Peyer's patch (tissue), 4 donors: ENCODE data around the gene ASL. TPM values are rescaled to one million over a fixed set of nuclear protein-coding genes. Genes with fewer than 3 reads are reported as not detected.
A peak's percentile ranks its signal among the peaks of the same experiment; 100 is the strongest.
"Not testable (repeated sequence)": the region's sequence is repeated elsewhere in the genome, so short reads cannot be mapped to it uniquely, and the experiment has no call there.

ENCODE experiments used
- DNase-seq, 3 donors: peaks; one replicate each; pipeline ENCODE4 v3.0.0-alpha.2; 2017 to 2019
- H3K27ac ChIP-seq, 4 donors: fragments of 200-600 bp; sonication (generic); one replicate each; pipeline ENCODE4 v1.5.1; 2016 to 2019
- H3K27me3 ChIP-seq, 2 donors: fragments of 200-600 bp; sonication (generic); one replicate each; pipeline ENCODE4 v1.5.1; 2019
- H3K36me3 ChIP-seq, 3 donors: fragments of 200-600 bp; sonication (generic); one replicate each; pipeline ENCODE4 v1.5.1; 2016 to 2019
- H3K4me1 ChIP-seq, 4 donors: fragments of 200-600 bp; sonication (generic); one replicate each; pipeline ENCODE4 v1.5.1; 2016 to 2019
- H3K4me3 ChIP-seq, 4 donors: fragments of 200-600 bp; sonication (generic); 1 replicate in 3 of 4; 2 replicates in 1 of 4; pipeline ENCODE4 v1.5.1; 2016 to 2019; ENCODE audit warnings: mild to moderate bottlenecking in 1 of 4
- H3K9me3 ChIP-seq, 4 donors: fragments of 200-600 bp; sonication (generic); one replicate each; pipeline ENCODE4 v1.5.1; 2016 to 2019; ENCODE audit warnings: mild to moderate bottlenecking in 1 of 4
- POLR2A ChIP-seq, 2 donors: fragments of 450-650 bp; IDR thresholded peaks; one replicate each; pipeline ENCODE4 v1.5.1; 2017; ENCODE audit warnings: antibody characterized with exemption in 2 of 2, mild to moderate bottlenecking in 2 of 2, moderate library complexity in 2 of 2
- total RNA-seq, 4 donors: library from RNA; depleted of rRNA; stranded (reverse); fragments of >200 nt; gene quantifications; one replicate each; pipeline ENCODE4 v1.1.0, GENCODE V29; 2016
- TF ChIP-seq, protein P1 (sequence below), 6 experiments: fragments of 450-650 bp in 4 of 6; fragments of 200-600 bp in 2 of 6; sonication (generic) in 1 of 6; IDR thresholded peaks; one replicate each; pipeline ENCODE4 v1.5.1; 2017 to 2019; ENCODE audit warnings: antibody characterized with exemption in 6 of 6, mild to moderate bottlenecking in 3 of 6, moderate library complexity in 1 of 6

The ASL gene
- total RNA-seq, 4 donors from 2014 or later: 48.7 to 178 (median 137) TPM

DNA sequence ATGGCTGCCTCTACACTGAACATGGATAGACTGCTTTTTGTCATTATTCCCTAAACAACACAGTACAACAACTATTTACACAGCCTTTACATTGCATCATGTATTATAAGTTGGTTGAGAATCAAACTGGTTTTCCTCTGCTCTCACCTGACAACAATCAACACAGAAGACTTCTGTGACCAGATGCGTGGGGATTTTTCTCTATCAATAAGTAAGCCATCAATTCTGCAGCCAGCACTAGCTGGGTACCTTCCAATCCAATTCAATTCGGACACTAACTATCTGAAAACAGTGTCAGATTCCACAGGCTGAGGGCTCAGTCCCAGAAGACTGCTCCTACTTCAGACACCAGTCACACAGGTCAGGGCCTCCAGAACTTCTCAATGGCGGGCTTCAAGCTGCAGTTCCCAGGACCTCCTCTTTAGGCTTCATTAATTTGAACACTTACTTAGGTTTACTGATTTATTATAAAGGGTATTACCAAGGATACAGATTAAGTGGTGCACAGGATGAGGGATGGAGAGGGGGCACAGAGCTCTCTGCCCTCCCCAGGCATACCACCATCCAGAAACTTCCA is 36.4 kb upstream of the ASL start:
- Histone ChIP-seq H3K4me1 (peaks cover 0 to 6% (median 0%) of the 10 kb centered on the region in 4 donors), H3K9me3 (no peaks in the 10 kb centered on the region), H3K4me3 (no peak overlapping the region), H3K27me3 (no peaks in the 10 kb centered on the region), H3K36me3 (no peaks in the 10 kb centered on the region), H3K27ac (no peak overlapping the region)
- TF ChIP-seq POLR2A (IDR thresholded peaks at IDR 0.05): no peak
- no peak for DNase-seq

DNA sequence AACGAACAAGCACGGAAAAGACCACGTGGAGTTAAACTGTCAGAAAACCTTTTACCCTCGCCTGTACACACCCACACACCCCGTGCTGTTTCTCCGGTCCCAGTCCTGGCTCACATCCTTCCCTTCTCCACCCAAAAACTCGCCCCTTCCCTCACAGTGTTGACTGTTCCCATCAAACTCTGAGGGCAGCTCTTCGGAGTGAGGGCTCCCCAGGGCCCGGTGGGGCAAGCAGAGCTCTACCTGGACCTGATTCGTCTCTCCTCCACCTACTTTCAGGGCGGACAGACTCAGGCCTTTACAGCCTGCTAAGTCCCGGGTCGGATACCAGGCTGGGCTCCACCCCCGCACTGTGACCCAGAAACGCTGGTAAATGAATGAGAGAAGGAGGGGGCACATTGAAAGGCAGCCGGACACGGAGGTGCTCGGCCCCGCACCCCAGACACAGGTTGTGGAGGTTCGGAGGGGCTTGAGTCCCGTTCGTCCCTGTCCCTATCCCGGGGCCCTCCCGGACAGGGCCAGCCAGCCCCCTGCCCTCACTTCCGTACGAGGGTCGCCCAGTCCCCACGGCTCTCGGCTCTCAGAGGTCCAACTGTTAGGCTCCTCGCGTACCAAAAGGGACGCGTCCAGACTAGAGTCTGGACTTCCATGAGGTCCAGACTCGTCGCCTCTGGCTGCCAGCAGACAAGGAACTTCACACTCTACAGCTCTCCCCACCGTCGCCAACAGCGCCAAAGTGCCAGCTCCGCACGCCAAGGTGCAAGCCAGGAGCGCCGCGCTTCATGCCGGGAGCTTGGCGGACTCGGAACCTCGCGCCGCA is 31.7 kb upstream of the ASL start:
- Histone ChIP-seq H3K36me3 (no peaks in the 10 kb centered on the region), H3K27ac (peak overlapping the region in 1 of 4 donors; percentile 3), H3K9me3 (no peaks in the 10 kb centered on the region), H3K4me1 (peaks cover 0 to 6% (median 0%) of the 10 kb centered on the region in 4 donors), H3K27me3 (no peaks in the 10 kb centered on the region), H3K4me3 (peak overlapping the region; percentile 26 to 53 (median 43))
- DNase-seq: peak in 2 of 3 donors; percentile 72 to 78
- TF ChIP-seq, protein P1, sequence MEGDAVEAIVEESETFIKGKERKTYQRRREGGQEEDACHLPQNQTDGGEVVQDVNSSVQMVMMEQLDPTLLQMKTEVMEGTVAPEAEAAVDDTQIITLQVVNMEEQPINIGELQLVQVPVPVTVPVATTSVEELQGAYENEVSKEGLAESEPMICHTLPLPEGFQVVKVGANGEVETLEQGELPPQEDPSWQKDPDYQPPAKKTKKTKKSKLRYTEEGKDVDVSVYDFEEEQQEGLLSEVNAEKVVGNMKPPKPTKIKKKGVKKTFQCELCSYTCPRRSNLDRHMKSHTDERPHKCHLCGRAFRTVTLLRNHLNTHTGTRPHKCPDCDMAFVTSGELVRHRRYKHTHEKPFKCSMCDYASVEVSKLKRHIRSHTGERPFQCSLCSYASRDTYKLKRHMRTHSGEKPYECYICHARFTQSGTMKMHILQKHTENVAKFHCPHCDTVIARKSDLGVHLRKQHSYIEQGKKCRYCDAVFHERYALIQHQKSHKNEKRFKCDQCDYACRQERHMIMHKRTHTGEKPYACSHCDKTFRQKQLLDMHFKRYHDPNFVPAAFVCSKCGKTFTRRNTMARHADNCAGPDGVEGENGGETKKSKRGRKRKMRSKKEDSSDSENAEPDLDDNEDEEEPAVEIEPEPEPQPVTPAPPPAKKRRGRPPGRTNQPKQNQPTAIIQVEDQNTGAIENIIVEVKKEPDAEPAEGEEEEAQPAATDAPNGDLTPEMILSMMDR (IDR thresholded peaks at IDR 0.05): no peak
- no peak for TF ChIP-seq POLR2A (IDR thresholded peaks at IDR 0.05)

DNA sequence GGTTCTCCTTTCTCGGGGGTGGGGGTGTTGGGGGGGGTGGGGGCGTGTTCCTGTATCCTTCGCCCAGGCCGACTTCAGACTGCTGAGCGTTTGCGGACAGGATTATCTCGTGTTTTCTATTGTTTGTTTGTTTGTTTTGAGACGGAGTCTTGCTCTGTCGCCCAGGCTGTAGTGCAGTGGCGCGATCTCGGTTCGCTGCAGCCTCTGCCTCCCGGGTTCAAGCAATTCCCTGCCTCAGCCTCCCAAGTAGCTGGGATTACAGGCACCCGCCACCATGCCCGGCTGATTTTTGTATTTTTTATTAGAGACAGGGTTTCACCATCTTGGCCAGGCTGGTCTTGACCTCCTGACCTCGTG is 31.1 kb upstream of the ASL start:
- not testable (repeated sequence) for H3K36me3 ChIP-seq
- H3K27ac ChIP-seq: peak overlapping the region in 1 of 4 donors; percentile 3

DNA sequence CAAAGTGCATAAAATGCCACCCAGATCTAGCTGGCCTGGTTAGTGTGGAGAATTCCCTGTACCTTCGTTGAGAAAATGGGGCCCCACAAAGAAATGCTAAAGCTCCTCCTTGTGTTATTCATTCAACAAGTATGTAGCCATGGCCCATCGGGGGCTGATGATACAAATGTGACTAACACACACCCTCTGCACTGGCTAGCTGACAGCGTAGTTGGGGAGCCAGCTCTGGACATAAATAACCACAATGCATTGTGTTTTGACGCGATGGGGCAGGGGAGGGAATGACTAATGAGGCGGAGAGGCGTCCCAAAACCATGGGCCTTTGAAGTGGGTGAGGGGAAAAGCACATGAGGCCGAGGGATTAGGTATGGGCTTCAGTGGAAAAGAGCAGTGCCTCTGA is 28.2 kb upstream of the ASL start:
- no peak overlapping the region for H3K4me3 ChIP-seq
- H3K36me3 ChIP-seq: no peaks in the 10 kb centered on the region
- H3K27me3 ChIP-seq: no peaks in the 10 kb centered on the region
- H3K27ac ChIP-seq: no peak overlapping the region
- TF ChIP-seq, protein P1 (IDR thresholded peaks at IDR 0.05): no peak
- no peak for TF ChIP-seq POLR2A (IDR thresholded peaks at IDR 0.05)
- peaks cover 0 to 13% (median 0%) of the 10 kb centered on the region in 4 donors for H3K4me1 ChIP-seq
- DNase-seq: no peak
- H3K9me3 ChIP-seq: no peaks in the 10 kb centered on the region

More for the DNA sequence above, 31.1 kb upstream of the ASL start:
- not testable (repeated sequence) for H3K4me1 ChIP-seq, H3K9me3 ChIP-seq, DNase-seq, H3K27me3 ChIP-seq
- H3K4me3 ChIP-seq: peak overlapping the region; percentile 26 to 53 (median 43)

DNA sequence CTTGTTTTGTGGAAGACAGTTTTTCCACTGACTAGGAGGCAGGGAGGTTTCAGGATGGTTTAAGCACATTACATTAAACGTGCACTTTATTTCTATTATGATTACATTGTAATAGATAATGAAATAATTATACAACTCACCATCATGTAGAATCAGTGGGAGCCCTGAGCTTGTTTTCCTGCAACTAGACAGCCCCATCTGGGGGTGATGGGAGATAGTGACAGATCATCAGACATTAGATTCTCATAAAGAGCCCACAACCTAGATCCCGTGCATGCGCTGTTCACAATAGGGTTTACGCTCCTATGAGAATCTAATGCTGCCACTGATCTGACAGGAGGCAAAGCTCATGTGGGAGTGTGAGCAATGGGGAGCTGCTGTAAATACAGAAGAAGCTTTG is 25.7 kb upstream of the ASL start:
- H3K36me3 ChIP-seq, H3K9me3 ChIP-seq, H3K27me3 ChIP-seq, H3K4me3 ChIP-seq, H3K27ac ChIP-seq, H3K4me1 ChIP-seq, DNase-seq: not testable (repeated sequence)
- TF ChIP-seq, protein P1 (IDR thresholded peaks at IDR 0.05): peak in 1 of 6 experiments; percentile 4

DNA sequence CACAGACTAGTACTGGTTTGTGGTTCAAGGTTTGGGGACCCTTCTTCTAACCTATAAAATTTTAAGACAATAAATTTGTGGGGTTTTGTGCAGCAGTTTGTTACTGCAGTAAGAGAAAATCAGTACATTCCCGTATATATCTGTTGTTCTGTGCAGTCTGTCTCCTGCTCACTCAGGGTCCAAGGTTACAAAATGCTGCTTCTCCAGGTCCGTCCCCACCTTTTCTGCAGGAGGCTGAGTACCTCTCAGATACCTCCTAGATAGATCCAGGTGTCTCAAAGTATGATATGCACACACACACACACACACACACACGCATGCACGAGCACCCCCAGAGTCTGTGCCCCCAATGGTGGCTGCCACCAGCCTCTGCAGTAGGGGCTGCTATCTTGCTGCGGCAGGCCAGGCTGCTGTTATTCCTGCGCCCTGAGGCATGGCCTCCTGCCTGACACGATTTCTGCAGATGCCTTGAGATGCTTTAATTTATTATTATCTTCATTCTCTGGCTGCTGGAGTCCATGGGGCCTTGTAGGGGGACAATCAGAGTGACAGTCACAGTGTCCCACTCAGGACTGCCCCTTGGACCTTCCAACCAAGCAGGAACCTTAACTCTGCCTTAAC is 25.2 kb upstream of the ASL start:
- H3K9me3 ChIP-seq: no peaks in the 10 kb centered on the region
- TF ChIP-seq, protein P1 (IDR thresholded peaks at IDR 0.05): no peak
- TF ChIP-seq POLR2A (IDR thresholded peaks at IDR 0.05): no peak
- peaks cover 0 to 8% (median 0%) of the 10 kb centered on the region in 4 donors for H3K4me1 ChIP-seq
- H3K27me3 ChIP-seq: no peaks in the 10 kb centered on the region
- H3K36me3 ChIP-seq: no peaks in the 10 kb centered on the region
- no peak overlapping the region for H3K27ac ChIP-seq
- no peak overlapping the region for H3K4me3 ChIP-seq
- no peak for DNase-seq
